Stimulated activated CD8-positive, alpha-beta memory T cell treated with anti-CD3 and anti-CD28 coated beads, Interleukin-12 subunit alpha, Interleukin-12 subunit beta, amount 100 ng/mL, for 24 hours (primary cell): ENCODE data around the gene POU6F1.
"Not testable (repeated sequence)": the region's sequence is repeated elsewhere in the genome, so short reads cannot be mapped to it uniquely, and the experiment has no call there.

ENCODE experiments used
- DNase-seq: peaks from one replicate; pipeline ENCODE4 v3.0.0-alpha.2; 2020; ENCODE audit errors: extremely low read depth

The POU6F1 gene, protein sequence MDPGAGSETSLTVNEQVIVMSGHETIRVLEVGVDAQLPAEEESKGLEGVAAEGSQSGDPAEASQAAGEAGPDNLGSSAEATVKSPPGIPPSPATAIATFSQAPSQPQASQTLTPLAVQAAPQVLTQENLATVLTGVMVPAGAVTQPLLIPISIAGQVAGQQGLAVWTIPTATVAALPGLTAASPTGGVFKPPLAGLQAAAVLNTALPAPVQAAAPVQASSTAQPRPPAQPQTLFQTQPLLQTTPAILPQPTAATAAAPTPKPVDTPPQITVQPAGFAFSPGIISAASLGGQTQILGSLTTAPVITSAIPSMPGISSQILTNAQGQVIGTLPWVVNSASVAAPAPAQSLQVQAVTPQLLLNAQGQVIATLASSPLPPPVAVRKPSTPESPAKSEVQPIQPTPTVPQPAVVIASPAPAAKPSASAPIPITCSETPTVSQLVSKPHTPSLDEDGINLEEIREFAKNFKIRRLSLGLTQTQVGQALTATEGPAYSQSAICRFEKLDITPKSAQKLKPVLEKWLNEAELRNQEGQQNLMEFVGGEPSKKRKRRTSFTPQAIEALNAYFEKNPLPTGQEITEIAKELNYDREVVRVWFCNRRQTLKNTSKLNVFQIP

DNA sequence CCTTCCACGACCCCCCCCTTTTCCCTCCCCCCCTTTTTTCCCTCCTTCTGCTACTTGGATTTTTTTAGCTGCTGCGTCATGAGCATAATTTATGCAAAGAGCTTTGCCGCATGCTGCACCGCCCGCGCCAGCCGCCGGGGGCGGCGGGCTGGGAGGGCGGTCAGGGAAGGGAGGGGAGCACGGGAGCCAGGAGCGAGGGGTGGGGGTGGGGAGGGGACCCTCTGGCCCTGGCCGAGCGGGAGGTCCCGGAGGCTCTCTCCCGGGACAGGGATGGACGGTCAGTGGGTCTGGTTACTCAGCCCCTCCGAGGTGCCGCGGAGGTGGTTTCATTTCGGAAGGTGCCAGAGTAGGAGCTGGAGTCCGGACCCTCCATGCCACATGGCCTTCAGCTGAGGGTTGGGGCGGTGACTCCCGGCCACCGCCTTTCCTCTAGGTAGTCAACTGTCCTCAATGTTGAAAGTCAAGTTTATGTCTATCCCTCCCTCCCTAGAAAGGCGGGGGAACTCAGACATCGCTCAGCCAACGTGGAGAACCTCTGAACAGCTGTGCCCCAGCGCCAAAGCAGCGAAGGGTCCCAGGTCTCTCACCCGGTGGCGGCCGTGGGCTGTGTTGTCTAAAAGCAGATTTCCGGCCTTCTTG lies at the start of gene POU6F1:
Gene POU6F1, minus strand, starts transcription at position 95 of the 639 bp plus-strand sequence. CDS start 11,226 bp downstream, outside the sequence.
- DNase-seq: peak; percentile 34

DNA sequence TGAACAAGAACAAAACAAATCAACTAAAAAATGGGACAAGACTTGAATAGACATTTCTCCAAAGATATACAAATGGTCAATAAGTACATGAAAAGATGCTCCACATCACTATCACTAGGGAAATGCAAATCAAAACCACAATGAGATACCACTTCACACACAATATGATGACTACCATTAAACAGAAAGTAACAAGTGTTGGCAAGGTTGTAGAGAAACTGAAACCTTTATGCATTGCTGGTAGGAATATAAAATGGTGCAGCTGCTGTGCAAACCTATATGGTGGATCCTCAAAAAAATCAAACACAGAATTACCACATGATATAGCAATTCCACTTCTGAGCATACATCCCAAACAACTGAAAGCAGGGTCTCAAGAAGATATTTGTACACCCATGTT lies 47.2 kb upstream of the POU6F1 start:
- no peak for DNase-seq

DNA sequence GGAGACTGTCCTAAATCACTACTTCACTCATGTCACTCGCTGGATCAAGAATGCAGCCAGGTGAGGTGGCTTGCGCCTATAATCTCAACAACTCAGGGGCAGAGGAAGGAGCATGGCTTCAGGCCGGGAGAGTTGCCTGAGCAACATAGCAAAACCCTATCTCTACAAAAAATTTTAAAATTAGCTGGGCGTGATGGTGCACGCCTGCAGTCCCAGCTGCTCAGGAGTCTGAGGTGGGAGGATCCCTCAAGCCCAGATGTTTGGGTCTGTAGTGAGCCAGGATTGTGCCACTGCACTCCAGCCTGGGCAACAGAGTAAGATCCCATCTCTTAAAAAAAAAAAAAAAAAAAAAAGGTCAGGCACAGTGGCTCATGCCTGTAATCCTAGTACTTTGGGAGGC lies 46.4 kb upstream of the POU6F1 start:
- no peak for DNase-seq

DNA sequence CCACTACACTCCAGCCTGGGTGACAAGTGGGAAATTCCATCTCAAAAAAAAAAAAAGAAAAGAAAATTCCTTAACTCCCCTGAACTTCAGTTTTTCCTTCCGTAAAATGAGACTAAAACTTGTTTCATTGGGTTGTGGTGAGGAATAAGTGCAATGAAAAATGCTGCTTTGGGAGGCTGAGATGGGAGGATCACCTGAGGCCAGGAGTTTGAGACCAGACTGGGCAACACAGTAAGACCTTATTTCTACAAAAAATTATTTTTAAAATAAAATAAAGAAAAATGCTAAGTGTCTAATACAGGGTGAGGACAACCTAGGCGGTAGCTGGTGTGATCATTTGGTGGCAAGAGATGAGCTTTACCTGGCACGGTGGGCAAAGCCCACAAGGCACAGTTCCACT lies 45.5 kb upstream of the POU6F1 start:
- no peak for DNase-seq

DNA sequence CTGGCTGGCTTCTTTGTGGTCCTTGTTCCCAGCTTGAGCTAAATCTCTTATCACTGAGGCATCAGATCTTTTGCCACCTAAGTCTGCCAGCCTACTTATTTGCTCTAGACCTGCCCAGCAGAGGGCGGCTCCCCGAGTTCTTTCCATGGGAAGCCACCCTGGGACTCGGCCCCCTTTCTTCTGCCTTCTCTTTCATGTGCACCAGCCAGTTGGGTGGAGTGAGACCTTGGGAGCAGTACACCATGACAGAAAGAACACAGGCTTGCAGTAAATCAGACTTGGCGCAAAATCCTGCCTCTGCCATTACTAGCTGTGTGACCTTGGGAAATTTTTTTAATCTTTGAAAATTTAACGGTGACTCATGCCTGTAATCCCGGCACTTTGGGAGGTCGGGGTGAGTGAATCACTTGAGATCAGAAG lies 44.9 kb upstream of the POU6F1 start:
- DNase-seq: no peak

DNA sequence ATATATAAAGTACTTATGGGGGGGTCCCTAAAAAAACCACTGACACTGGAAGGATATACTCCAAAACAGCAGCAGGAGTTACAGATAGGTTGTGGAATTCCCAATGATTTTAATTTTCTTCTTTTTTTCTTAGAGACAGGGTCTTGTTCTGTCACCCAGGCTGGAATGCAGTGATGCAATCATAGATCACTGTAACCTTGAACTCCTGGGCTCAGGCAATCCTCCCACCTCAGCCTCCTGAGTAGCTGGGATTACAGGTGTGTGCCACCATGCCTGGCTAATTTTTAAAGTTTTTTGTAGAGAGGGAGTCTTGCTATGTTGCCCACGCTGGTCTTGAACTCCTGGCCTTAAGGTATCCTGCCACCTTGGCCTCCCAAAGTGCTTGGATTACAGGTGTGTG lies 41.7 kb upstream of the POU6F1 start:
- not testable (repeated sequence) for DNase-seq

DNA sequence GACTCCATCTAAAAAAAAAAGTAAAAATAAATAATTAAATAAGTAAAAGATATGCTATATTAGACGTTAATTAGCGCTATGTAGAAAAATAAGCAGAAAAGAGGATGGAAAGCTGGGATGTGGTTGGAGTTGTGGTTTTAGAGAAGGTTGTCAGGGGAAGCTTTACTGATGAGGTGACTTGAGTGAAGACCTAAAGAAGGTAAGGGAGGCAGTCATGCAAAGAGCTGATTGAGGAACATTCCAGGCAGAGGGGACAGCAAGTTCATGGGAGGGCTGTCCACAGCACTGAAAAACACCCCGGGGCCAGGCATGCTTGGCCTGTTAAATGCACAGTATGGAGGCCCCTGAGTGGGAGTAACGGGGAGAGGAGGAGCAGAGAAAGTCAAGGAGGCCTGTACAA lies 36.7 kb upstream of the POU6F1 start:
- no peak for DNase-seq

DNA sequence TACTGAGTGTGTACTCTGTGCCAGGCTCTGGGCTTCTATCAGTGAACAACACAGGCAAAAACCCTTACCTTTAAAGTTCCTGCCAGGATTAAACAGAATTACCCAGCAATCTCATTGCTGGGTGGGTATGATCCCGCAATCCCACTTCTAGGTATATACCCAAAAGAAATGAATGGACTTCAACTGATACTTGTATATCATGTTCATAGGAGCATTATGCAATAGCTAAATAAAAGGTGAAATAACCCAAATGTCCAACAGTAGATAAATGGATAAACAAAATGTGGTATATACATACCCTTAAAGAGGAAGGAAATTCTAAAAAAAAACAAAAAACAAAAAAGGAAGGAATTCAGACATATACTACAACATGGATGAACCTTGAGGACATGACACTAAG lies 35.4 kb upstream of the POU6F1 start:
- DNase-seq: no peak

DNA sequence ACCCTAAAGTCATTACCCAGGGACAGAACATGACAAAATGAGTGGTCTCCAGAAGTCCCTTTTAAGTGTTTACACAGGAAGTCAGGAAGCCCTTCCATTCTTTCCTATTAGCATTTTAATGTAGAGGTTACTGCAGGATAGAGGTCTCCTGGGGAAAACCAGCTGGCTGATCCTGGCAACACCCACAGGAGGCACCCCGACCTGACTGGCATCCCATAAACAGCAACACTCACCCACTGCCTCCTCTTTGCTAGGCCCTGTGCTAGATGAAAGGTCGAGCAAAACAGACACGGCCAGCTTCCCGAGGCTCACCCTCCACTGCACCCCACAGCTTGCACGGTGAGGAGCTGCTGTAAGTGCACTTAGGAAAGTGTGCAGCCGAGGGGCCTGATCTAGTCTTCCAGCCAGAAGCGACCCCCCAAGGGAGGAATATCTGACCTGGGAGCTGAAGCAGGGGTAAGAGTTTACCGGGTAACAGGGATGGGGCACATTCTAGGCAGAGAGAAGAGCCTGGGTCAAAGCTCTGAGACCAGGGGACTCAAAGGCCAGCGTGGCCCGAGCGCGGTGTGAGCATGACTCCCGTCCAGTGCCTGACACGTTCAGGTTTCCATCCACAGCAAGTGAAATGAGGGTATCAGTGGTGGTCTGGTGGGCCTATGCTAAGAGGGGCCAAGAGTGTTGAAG lies 29.8 kb upstream of the POU6F1 start:
- no peak for DNase-seq

DNA sequence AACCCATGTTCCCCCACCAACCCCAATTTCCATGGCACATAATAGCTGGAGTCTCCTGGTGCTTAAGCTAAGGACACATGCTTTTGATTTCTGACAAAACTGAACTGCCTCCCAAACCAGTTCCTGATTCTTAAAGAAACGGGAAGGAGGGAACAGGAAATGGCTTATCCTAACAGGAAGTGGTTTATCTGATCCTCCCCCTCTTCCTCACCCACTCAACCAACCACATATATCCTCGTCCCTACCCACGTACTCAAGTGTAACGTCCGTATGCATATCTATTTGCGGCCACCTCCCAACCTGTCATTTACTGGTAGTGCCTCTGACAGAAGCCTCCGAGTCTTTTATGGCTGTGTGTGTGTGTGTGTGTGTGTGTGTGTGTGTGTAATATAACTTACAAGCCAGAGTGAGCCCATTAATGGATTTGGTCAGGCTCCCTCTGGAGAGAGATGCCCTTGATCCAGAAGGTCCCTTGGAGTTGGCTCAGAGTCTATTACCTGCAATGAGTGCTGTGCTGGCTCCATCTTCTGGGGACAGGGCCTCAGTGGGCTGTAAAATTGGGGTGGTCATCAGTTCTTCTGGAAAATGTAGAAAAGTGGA lies 28.5 kb upstream of the POU6F1 start:
- DNase-seq: no peak

DNA sequence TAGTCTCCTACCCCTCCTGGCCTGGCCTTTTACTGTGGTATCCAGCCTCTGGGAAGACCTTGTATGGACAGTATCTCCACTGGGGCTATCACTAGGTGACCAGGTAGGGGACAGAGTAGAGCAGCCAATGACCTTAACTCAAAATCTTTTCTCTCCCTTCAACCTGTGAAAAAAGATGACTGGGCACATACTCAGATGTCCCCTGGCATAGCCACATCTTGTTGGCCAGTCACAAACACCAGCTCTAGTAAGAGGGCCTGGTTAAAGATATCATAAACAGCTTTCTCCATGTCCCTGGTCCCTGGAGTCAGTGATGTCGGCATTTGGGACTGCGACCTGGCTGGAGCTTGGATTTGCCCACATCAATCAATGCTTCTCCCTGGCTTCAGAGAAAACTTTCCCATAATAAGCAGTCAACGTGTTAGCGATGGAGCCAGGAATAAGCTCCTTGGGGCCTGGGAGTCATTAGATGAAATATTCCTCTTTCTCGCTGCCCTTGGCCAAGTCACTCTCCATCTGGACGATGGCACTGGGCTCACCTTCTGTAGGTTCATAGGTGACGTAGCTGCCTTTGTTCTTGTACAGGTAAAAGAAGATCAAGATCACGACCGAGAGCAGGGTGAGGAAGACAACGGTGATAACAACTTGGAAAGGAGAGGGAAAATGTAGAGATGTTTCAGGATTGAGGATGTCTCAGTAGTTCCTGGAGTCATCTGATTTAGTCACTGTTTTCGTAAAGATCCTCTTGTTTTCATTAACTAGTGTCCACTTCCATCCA lies 27.8 kb upstream of the POU6F1 start:
- no peak for DNase-seq

DNA sequence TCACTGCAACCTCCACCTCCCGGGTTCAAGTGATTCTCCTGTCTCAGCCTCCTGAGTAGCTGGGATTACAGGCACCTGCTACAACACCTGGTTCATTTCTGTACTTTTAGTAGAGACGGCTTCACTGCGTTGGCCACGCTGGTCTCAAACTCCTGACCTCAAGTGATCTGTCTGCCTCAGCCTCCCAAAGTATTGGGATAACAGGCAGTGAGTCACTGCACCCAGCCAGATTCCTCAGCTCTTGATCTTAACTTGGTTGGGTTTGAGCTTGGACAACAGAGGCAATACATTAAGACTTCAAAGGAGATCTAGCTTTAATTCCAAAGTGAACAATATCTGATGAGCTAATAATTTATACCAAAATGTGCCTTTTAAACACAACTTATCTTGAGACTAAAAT lies 26.4 kb upstream of the POU6F1 start:
- no peak for DNase-seq

DNA sequence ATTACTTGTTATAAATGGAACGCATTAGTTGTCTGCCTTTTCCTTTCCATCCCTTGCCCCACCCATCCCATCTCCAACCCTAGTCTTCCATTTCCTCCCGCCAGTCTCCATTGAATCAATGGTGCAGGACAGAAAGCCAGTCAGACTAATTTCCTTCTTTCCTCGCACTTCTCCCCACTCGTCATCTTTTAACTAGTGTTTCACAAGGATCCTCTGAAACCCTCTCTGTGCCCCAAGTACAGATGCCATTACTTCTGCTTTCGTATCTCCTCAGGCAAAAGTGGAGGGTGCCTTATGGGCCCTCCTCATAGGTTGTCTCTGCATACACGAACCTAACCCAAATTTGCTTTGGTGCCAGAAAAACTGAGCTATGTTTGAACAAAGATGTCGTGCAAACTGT lies 25.0 kb upstream of the POU6F1 start:
- no peak for DNase-seq

DNA sequence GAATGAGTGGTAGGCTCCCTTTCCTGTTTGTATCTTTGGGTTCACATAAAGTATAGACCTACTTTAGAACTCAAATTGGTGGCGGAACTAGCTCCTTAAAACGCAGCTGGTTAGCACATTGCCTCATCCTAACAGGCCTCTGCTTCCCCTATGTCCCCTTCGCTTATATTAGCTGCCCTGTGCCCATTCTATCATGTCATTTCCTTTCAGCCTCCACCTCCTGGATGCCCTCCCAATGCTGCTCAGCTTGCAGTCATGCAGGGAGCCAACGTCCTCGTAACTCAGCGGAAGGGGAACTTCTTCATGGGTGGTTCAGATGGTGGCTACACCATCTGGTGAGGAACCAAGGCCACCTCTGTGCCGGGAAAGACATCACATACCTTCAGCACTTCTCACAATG lies 24.3 kb upstream of the POU6F1 start:
- DNase-seq: no peak

DNA sequence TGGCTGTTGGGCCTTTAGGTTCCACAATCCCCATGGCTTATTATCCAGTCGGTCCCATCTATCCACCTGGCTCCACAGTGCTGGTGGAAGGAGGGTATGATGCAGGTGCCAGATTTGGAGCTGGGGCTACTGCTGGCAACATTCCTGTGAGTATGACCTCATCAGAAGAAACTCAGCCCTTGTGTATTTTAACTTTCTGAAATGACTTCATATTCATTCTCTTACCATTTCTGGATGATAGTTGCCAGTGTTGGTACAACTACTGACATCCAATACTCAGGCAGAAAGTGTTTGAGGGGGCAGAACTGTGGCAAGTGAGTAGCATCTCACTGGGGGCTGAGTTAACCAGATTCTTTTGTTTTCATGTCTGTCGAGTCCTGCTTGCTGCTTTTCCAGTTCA lies 23.1 kb upstream of the POU6F1 start:
- DNase-seq: no peak

DNA sequence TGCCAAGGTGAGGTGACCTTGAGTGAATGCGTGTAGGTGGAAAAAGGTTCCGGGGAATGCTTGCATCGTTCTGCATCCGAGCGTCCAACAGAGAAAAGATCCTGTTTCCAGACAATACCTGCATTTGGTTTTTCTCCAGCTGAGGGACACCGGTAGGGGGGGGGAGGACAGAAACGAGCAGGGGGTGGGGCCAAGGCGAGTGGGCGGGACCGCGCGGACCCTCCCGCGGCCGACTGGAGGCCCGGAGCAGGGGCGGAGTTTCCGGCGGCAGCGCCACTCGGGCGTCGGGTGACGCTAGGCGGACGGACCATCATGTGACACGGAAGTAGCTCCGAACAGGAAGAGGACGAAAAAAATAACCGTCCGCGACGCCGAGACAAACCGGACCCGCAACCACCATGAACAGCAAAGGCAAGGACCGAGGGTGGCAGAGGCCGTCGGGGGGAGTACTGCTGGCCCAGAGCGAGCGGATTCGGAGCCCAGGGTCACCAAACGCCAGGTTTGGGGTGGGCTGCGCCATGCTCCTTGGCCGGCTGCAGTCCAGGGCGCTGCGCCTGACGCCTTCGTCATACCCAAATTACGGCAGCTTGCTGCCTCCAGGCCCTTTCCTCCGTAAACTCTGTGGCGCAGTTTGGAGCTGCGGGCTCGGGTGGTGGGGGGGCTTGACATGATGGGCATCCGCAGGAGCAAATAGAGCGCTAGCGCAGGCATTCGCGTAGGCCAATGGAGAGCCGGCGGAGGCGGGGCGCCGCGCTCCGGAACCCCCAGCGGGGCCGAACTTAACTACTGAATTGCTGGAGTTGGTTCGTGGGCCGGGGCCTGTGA lies 20.9 kb upstream of the POU6F1 start, which contains the start of gene DAZAP2:
Gene DAZAP2, plus strand, starts transcription at position 317 of the 825 bp plus-strand sequence. Its CDS starts 82 bp downstream, at position 399.
- peak; percentile 93 for DNase-seq

DNA sequence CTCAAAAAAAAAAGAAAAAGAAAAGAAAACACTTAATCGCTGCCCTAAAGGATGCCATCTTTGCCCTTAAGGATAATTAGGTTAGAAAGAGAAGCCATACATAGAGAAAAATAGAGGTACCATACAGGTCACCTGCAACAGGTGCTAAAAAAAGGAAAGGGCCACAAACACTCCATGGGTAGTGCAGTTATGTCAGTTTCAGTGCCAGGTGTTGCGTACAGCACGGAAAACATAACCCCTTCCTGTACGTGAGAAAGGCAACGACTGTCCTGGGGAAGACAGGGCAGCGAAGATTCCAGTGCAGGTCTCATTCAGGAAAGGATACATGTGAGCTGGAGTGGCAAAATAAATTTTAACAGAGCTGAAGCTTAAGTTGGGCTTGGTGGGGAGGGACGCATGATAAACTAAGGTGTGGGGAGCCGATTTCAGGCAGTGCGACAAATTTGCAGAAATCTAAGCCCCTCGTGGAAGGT lies 20.2 kb upstream of the POU6F1 start:
- no peak for DNase-seq

DNA sequence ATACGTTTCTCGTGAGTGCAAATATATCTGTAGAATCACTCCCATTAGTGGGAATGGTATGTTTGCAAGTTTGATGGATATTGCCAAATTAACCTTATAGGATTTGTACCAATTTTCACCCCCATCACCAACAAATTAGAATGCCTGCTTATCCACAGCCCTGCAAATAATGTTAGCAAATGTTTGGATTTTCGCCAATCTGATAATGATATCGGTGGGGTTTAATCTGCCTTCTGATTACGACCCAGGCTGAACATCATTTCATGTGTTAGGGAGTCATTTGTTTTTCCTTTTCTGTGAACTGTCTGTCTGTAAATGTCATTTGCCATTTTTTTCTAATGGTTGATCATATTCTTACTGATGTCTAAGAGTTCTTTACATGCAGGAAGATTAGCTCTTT lies 16.7 kb upstream of the POU6F1 start:
- DNase-seq: no peak

DNA sequence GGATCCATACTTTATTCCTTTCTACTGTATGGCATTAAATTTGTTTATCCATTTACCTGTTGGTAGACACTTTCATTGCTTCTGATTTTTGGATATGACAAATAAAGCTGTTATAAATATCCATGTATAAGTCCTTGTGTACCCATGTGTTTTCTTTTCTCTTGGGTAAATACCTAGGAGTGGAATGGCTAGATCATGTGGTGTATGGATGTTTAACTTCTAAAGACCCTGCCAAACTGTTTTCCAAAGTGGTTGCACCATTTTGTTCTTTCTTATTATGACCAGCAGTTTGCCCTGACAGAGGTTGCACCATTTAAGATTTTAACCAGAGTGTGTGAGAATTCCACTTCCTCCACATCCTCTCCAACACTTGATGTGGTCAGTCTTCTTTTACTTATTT lies 14.8 kb upstream of the POU6F1 start:
- no peak for DNase-seq
